GM19438 (cell line): ENCODE results near the gene NCSTN.
"Not testable (repeated sequence)": the region's sequence is repeated elsewhere in the genome, so short reads cannot be mapped to it uniquely, and the experiment has no call there.

ENCODE experiments used
- ATAC-seq: cut with Tn5 transposase; IDR thresholded peaks from one replicate; pipeline ENCODE4 v1.9.1; 2021; ENCODE audit warnings: low read depth; ENCODE audit not compliant: unreplicated experiment

Gene NCSTN

GRCh38 chr1:160369087-160369486 is 25.9 kb downstream of the NCSTN start:
- ATAC-seq, result no peak

- no peak for ATAC-seq
Observed at GRCh38 chr1:160370561-160371345, 27.6 kb downstream of the NCSTN start.

GRCh38 chr1:160371346-160371631 is 28.1 kb downstream of the NCSTN start:
- no peak for ATAC-seq

- ATAC-seq, result no peak
Observed at GRCh38 chr1:160371756-160372155, 28.6 kb downstream of the NCSTN start.

- no peak for ATAC-seq
Observed at GRCh38 chr1:160373696-160374095, 30.5 kb downstream of the NCSTN start.

- ATAC-seq, result no peak
Observed at GRCh38 chr1:160374306-160375110, 31.3 kb downstream of the NCSTN start.

- ATAC-seq, result peak; percentile 62
Observed at GRCh38 chr1:160375788-160376524, 32.8 kb downstream of the NCSTN start.

- no peak for ATAC-seq
Observed at GRCh38 chr1:160376525-160377131, 33.4 kb downstream of the NCSTN start.

- ATAC-seq, result no peak
Observed at GRCh38 chr1:160377585-160378206, 34.5 kb downstream of the NCSTN start.

- ATAC-seq, result not testable (repeated sequence)
Observed at GRCh38 chr1:160384812-160385211, 41.6 kb downstream of the NCSTN start.

- not testable (repeated sequence) for ATAC-seq
Observed at GRCh38 chr1:160388406-160388805, 45.2 kb downstream of the NCSTN start.

GRCh38 chr1:160394673-160395072 is 51.5 kb downstream of the NCSTN start:
- ATAC-seq, result no peak

GRCh38 chr1:160397651-160398050 is 54.5 kb downstream of the NCSTN start:
- ATAC-seq, result no peak

- no peak for ATAC-seq
Observed at GRCh38 chr1:160398823-160399222, 55.6 kb downstream of the NCSTN start.

- no peak for ATAC-seq
Observed at GRCh38 chr1:160399544-160400222, 56.5 kb downstream of the NCSTN start.

- ATAC-seq, result no peak
Observed at GRCh38 chr1:160400223-160400645, 57.1 kb downstream of the NCSTN start, which contains the start of gene VANGL2. Gene VANGL2, plus strand, starts transcription at chr1:160400564. Its CDS starts 15,274 bp downstream, at chr1:160415838.

GRCh38 chr1:160400646-160401486 is 57.7 kb downstream of the NCSTN start:
- ATAC-seq, result no peak

GRCh38 chr1:160401487-160401805 is 58.3 kb downstream of the NCSTN start:
- no peak for ATAC-seq
